ENCODE data around the gene GRIK2. TPM values are rescaled to one million over a fixed set of nuclear protein-coding genes. Genes with fewer than 3 reads are reported as not detected.

The GRIK2 gene
- total RNA-seq, 4 donors from 2014 or later = 0.46 to 3.7 (median 1.8) TPM

- intact Hi-C loops (cut with DNase I) = no loop called here
- Histone ChIP-seq H3K27me3 (no peaks in the 10 kb centered on the region), H3K36me3 (no peaks in the 10 kb centered on the region), H3K9me3 (no peaks in the 10 kb centered on the region), H3K4me1 (no peaks in the 10 kb centered on the region), H3K4me3 (no peak overlapping the region), H3K27ac (replicated peaks in 1 of 4) (no peak overlapping the region)
- DNase-seq (ENCODE audit: extremely low spot score) = no peak
- TF ChIP-seq POLR2A (IDR thresholded peaks at IDR 0.05; ENCODE audit: low read depth) (no peak), POLR2AphosphoS5 (IDR thresholded peaks at IDR 0.05) (no peak), CTCF (IDR thresholded peaks at IDR 0.05) (no peak)
- 66% methylated on average over 1 of the region's 1 CpG for WGBS
Measured at GRCh38 chr6:101921829-101922450, 528.4 kb downstream of the GRIK2 start.

- Histone ChIP-seq H3K27me3 (no peaks in the 10 kb centered on the region), H3K4me3 (no peak overlapping the region), H3K36me3 (no peaks in the 10 kb centered on the region), H3K27ac (replicated peaks in 1 of 4) (no peak overlapping the region), H3K4me1 (no peaks in the 10 kb centered on the region), H3K9me3 (no peaks in the 10 kb centered on the region)
- intact Hi-C loops (cut with DNase I) = no loop called here
- WGBS = 82% methylated on average over 7 of the region's 7 CpGs
- no peak for DNase-seq (ENCODE audit: extremely low spot score)
- no peak for TF ChIP-seq POLR2A (IDR thresholded peaks at IDR 0.05; ENCODE audit: low read depth)
Measured at GRCh38 chr6:101926149-101926925, 532.8 kb downstream of the GRIK2 start.

- no peaks in the 10 kb centered on the region for H3K4me1 ChIP-seq
- no peak overlapping the region for H3K27ac ChIP-seq (replicated peaks in 1 of 4)
- DNase-seq (ENCODE audit: extremely low spot score) = no peak
- H3K4me3 ChIP-seq = no peak overlapping the region
- TF ChIP-seq POLR2A (IDR thresholded peaks at IDR 0.05; ENCODE audit: low read depth) (no peak), CTCF (IDR thresholded peaks at IDR 0.05) (no peak)
- WGBS = 88% methylated on average over 2 of the region's 2 CpGs
- H3K36me3 ChIP-seq = no peaks in the 10 kb centered on the region
- H3K27me3 ChIP-seq = no peaks in the 10 kb centered on the region
- intact Hi-C loops (cut with DNase I) = no loop called here
- no peaks in the 10 kb centered on the region for H3K9me3 ChIP-seq
Measured at GRCh38 chr6:101931766-101932165, 538.3 kb downstream of the GRIK2 start.

GRCh38 chr6:101932704-101933103, 539.2 kb downstream of the GRIK2 start:
- Histone ChIP-seq H3K4me3 (no peak overlapping the region), H3K9me3 (no peaks in the 10 kb centered on the region), H3K27ac (replicated peaks in 1 of 4) (no peak overlapping the region), H3K36me3 (no peaks in the 10 kb centered on the region), H3K4me1 (no peaks in the 10 kb centered on the region), H3K27me3 (no peaks in the 10 kb centered on the region)
- intact Hi-C loops (cut with DNase I) = no loop called here
- TF ChIP-seq POLR2A (IDR thresholded peaks at IDR 0.05; ENCODE audit: low read depth) (no peak), CTCF (IDR thresholded peaks at IDR 0.05) (no peak), POLR2AphosphoS5 (IDR thresholded peaks at IDR 0.05) (no peak), EP300 (IDR thresholded peaks at IDR 0.05) (no peak)
- DNase-seq (ENCODE audit: extremely low spot score) = no peak
- 95% methylated on average over 3 of the region's 3 CpGs for WGBS

GRCh38 chr6:101935732-101936131, 542.2 kb downstream of the GRIK2 start:
- no peak for DNase-seq (ENCODE audit: extremely low spot score)
- WGBS = 83% methylated on average over 1 of the region's 1 CpG
- Histone ChIP-seq H3K27ac (replicated peaks in 1 of 4) (no peak overlapping the region), H3K36me3 (no peaks in the 10 kb centered on the region), H3K27me3 (no peaks in the 10 kb centered on the region), H3K4me1 (no peaks in the 10 kb centered on the region), H3K4me3 (no peak overlapping the region), H3K9me3 (no peaks in the 10 kb centered on the region)
- intact Hi-C loops (cut with DNase I) = no loop called here
- TF ChIP-seq POLR2AphosphoS5 (IDR thresholded peaks at IDR 0.05) (no peak), EP300 (IDR thresholded peaks at IDR 0.05) (no peak), CTCF (IDR thresholded peaks at IDR 0.05) (no peak), POLR2A (IDR thresholded peaks at IDR 0.05; ENCODE audit: low read depth) (no peak)

All from esophagus muscularis mucosa (tissue), 4 donors.